ENCODE measurements around the gene GPR61. TPM values are rescaled to one million over a fixed set of nuclear protein-coding genes. Genes with fewer than 3 reads are reported as not detected.

The GPR61 gene
- total and polyA plus RNA-seq, 9 of the 15 experiments (the other 6 are each of a cell fraction or from before 2014, with no cell fraction given), result 0.04 to 1.1 (median 0.25) TPM; not detected in 4

- TF ChIP-seq ZNF318 (IDR thresholded peaks at IDR 0.05; ENCODE audit: borderline replicate concordance in 1 of 2, low read depth in 1 of 2), result no peak
- no peak for TF ChIP-seq HMBOX1 (IDR thresholded peaks at IDR 0.05)
- TF ChIP-seq ZNF449 (CRISPR knock-in tag; IDR thresholded peaks at IDR 0.05), result no peak
- no peak for TF ChIP-seq COPS2 (conservative IDR thresholded peaks at IDR 0.05)
- TF ChIP-seq ZBTB34 (CRISPR knock-in tag; IDR thresholded peaks at IDR 0.05), result no peak
- TF ChIP-seq HDAC8 (tag; IDR thresholded peaks at IDR 0.05), result no peak
- no peak for TF ChIP-seq ZNF696 (CRISPR knock-in tag; conservative IDR thresholded peaks at IDR 0.05)
- TF ChIP-seq GABPB1 (CRISPR knock-in tag; IDR thresholded peaks at IDR 0.05), result peak; percentile 81; the same call in 1 of the 2 replicates
- no peak for TF ChIP-seq HES1 (IDR thresholded peaks at IDR 0.05; ENCODE audit: low read depth)
- peak; percentile 88 for TF ChIP-seq RBFOX2 (IDR thresholded peaks at IDR 0.05; ENCODE audit: low read depth, low read length)
Observed at GRCh38 chr1:109493805-109494539, 45.7 kb upstream of the GPR61 start, which contains the start of gene CYB561D1 (continued).

Measured in K562 (cell line).